Measurements from ENCODE around the gene TRMT10C. TPM values are rescaled to one million over a fixed set of nuclear protein-coding genes. Genes with fewer than 3 reads are reported as not detected.
"Not testable (repeated sequence)": the region's sequence is repeated elsewhere in the genome, so short reads cannot be mapped to it uniquely, and the experiment has no call there.

TRMT10C gene
- total and polyA plus RNA-seq, 12 donors: 16.5 to 29.7 (median 23.7) TPM

DNA sequence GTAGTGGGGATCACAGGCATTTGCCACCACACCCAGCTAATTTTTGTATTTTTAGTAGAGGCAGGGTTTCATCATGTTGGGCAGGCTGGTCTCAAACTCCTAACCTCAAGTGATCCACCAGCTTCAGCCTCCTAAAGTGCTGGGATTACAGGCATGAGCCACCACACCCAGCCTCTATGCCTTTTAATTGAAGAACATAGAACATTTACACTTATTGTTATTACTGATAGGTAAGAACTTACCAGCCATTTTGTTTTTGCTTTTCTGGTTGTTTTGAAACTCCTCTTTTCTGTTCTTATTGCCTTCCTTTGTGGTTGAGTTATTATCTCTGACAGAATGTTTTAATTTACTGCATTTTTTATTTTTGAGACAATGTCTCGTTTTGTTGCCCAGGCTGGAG lies 41.5 kb downstream of the TRMT10C start:
- 94 to 95% methylated on average over 1 of the region's 1 CpG for WGBS, 2 donors
- H3K27me3 ChIP-seq: no peaks in the 10 kb centered on the region
- H3K9me3 ChIP-seq: no peaks in the 10 kb centered on the region
- H3K4me3 ChIP-seq: no peak overlapping the region
- no peak overlapping the region for H3K27ac ChIP-seq
- TF ChIP-seq, protein P1, sequence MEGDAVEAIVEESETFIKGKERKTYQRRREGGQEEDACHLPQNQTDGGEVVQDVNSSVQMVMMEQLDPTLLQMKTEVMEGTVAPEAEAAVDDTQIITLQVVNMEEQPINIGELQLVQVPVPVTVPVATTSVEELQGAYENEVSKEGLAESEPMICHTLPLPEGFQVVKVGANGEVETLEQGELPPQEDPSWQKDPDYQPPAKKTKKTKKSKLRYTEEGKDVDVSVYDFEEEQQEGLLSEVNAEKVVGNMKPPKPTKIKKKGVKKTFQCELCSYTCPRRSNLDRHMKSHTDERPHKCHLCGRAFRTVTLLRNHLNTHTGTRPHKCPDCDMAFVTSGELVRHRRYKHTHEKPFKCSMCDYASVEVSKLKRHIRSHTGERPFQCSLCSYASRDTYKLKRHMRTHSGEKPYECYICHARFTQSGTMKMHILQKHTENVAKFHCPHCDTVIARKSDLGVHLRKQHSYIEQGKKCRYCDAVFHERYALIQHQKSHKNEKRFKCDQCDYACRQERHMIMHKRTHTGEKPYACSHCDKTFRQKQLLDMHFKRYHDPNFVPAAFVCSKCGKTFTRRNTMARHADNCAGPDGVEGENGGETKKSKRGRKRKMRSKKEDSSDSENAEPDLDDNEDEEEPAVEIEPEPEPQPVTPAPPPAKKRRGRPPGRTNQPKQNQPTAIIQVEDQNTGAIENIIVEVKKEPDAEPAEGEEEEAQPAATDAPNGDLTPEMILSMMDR (IDR thresholded peaks at IDR 0.05): no peak
- intact Hi-C loops (cut with DNase I): no loop called here
- ATAC-seq: no peak
- H3K4me1 ChIP-seq: no peaks in the 10 kb centered on the region
- DNase-seq: no peak
- H3K36me3 ChIP-seq: peaks cover 0 to 7% (median 0%) of the 10 kb centered on the region in 9 donors

DNA sequence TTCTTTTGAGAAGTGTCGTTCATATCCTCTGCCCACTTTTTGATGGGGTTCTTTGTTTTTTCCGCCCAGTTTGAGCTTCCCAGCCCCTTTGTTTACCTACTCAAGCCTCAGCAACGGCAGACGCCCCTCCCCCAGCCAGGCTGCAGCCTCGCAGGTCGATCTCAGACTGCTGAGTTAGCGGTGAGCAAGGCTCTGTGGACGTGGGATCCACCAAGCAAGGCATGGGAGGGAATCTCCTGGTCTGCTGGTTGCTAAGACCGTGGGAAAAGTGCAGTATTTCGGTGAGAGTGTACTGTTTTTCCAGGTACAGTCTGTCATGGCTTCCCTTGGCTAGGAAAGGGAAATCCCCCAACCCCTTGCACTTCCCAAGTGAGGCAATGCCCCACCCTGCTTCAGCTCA lies 43.7 kb downstream of the TRMT10C start:
- intact Hi-C loops (cut with DNase I); DNase-seq: not testable (repeated sequence)

DNA sequence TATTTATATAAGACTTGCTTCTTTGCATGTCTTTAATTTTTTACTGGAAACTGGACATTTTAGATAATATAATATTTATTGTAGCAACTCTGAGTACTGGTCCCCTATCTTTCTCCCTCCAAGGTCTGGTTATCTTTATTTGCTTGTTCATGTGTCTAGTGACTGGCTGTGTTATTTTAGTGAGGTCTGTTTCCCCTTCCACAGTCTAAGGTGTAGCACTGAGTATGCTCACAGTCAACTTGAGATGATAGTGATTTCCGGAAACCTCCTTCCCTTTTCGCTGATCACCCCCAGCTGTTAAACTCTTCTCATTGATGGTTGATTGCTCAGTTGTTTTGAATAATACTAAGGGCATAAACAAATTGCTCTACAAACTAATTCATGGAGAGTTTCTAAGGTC lies 49.4 kb downstream of the TRMT10C start:
- no peaks in the 10 kb centered on the region for H3K9me3 ChIP-seq
- DNase-seq: no peak
- intact Hi-C loops (cut with DNase I): no loop called here
- no peak overlapping the region for H3K27ac ChIP-seq
- ATAC-seq: no peak
- TF ChIP-seq, protein P1 (IDR thresholded peaks at IDR 0.05): no peak
- H3K27me3 ChIP-seq: no peaks in the 10 kb centered on the region
- H3K36me3 ChIP-seq: no peaks in the 10 kb centered on the region
- 83 to 88% methylated on average over 2 of the region's 2 CpGs for WGBS, 2 donors
- no peaks in the 10 kb centered on the region for H3K4me1 ChIP-seq
- H3K4me3 ChIP-seq: no peak overlapping the region

More for the DNA sequence above, 43.7 kb downstream of the TRMT10C start:
- not testable (repeated sequence) for H3K36me3 ChIP-seq, H3K4me3 ChIP-seq, H3K4me1 ChIP-seq, H3K27me3 ChIP-seq, H3K9me3 ChIP-seq, H3K27ac ChIP-seq, ATAC-seq
- WGBS, 2 donors: 74 to 76% methylated on average over 10 of the region's 10 CpGs

DNA sequence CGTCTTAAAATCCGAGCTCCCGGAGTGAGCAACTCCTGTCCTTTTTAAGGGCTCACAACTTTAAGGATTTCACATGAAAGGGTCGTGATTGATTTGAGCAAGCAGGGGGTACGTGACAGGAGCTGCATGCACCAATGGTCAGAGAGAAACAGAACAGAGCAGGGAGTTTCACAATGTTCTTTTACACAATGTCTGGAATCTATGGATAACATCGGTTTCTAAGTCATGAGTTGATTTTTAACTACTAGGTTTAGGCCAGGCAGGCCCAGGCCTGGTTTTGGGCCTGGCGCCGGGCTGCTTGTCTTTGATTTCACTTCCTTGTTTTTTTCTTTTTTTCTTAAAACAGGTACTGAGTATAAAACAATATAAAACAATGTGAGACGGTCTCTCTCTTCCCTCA lies 51.3 kb downstream of the TRMT10C start:
- WGBS, 2 donors: 88 to 89% methylated on average over 8 to 9 of the region's 9 CpGs
- intact Hi-C loops (cut with DNase I); H3K27me3 ChIP-seq; DNase-seq; ATAC-seq; H3K4me3 ChIP-seq; H3K4me1 ChIP-seq; H3K9me3 ChIP-seq; H3K36me3 ChIP-seq; H3K27ac ChIP-seq: not testable (repeated sequence)

DNA sequence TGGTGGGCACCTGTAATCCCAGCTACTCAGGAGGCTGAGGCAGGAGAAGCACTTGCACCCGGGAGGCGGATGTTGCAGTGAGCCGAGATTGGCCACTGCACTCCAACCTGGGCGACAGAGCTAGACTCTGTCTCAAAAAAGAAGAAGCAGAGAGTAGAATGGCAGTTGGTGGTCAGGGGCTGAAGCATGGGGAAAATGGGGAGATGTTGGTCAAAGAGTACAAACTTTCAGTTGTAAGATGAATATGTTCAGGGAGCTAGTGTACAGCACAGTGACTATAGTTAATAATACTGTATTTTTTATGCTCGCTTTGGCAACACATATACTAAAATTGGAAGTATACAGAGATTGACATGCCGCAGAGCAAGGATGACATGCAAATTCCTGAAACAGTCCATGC lies 53.9 kb downstream of the TRMT10C start:
- H3K27me3 ChIP-seq: no peaks in the 10 kb centered on the region
- peaks cover 0 to 11% (median 0%) of the 10 kb centered on the region in 11 donors for H3K9me3 ChIP-seq
- H3K36me3 ChIP-seq: no peaks in the 10 kb centered on the region
- WGBS, 2 donors: 93 to 96% methylated on average over 6 of the region's 6 CpGs
- DNase-seq (no peak), ATAC-seq (no peak)
- H3K4me1 ChIP-seq: no peaks in the 10 kb centered on the region
- no peak overlapping the region for H3K4me3 ChIP-seq
- intact Hi-C loops (cut with DNase I): no loop called here
- TF ChIP-seq, protein P1 (IDR thresholded peaks at IDR 0.05): no peak
- H3K27ac ChIP-seq: no peak overlapping the region

Other genes with a start within 250 kb of the TRMT10C start
- under 1 TPM; 0.17 to 0.40 (median 0.21) TPM for gene IMPG2, start 241.3 kb upstream of the TRMT10C start, total RNA-seq
- under 1 TPM in 1 of 2 donors, not detected in 1; 0.04 TPM for gene IMPG2, start 241.3 kb upstream of the TRMT10C start, polyA plus RNA-seq
- gene SENP7, start 48.7 kb upstream of the TRMT10C start, total RNA-seq: 10 to 100 TPM in 5 of 10 donors, 1 to 10 TPM in 5; 8.5 to 11.1 (median 10.0) TPM
- 10 to 100 TPM in 1 of 2 donors, 1 to 10 TPM in 1; 3.6 to 18.9 TPM for gene SENP7, start 48.7 kb upstream of the TRMT10C start, polyA plus RNA-seq
- gene PCNP, start 12.3 kb downstream of the TRMT10C start, total RNA-seq: 100 to 1,000 TPM; 114 to 145 (median 124) TPM
- 10 to 100 TPM; 64.3 to 72.2 TPM for gene PCNP, start 12.3 kb downstream of the TRMT10C start, polyA plus RNA-seq
- gene ZBTB11, start 115.3 kb downstream of the TRMT10C start, total RNA-seq: 10 to 100 TPM in 1 of 10 donors, 1 to 10 TPM in 9; 7.5 to 13.3 (median 8.7) TPM
- gene ZBTB11, start 115.3 kb downstream of the TRMT10C start, polyA plus RNA-seq: 1 to 10 TPM; 3.5 to 7.5 TPM
- gene RPL24, start 124.8 kb downstream of the TRMT10C start, total RNA-seq: 100 to 1,000 TPM; 735 to 853 (median 785) TPM
- 1,000 to 10,000 TPM; 2,189 to 3,133 TPM for gene RPL24, start 124.8 kb downstream of the TRMT10C start, polyA plus RNA-seq
- 10 to 100 TPM in 1 of 10 donors, 1 to 10 TPM in 9; 5.7 to 11.4 (median 7.8) TPM for gene CEP97, start 162.7 kb downstream of the TRMT10C start, total RNA-seq
- 1 to 10 TPM; 1.2 to 2.3 TPM for gene CEP97, start 162.7 kb downstream of the TRMT10C start, polyA plus RNA-seq
- gene NXPE3, start 217.3 kb downstream of the TRMT10C start, total RNA-seq: 10 to 100 TPM; 30.2 to 50.3 (median 35.7) TPM
- gene NXPE3, start 217.3 kb downstream of the TRMT10C start, polyA plus RNA-seq: 10 to 100 TPM in 1 of 2 donors, 1 to 10 TPM in 1; 7.6 to 11.7 TPM

Measured in heart right ventricle (tissue), 16 donors.